Psoas muscle (tissue), 8 donors: ENCODE results near the gene IGSF11. TPM values are rescaled to one million over a fixed set of nuclear protein-coding genes. Genes with fewer than 3 reads are reported as not detected.

Experiments used
- ATAC-seq, 4 donors: fragments of 200-7000 bp; cut with Tn5 transposase; one replicate each; pipeline ENCODE4 v1.9.1; 2020; ENCODE audit warnings: moderate library complexity in 3 of 4, mild to moderate bottlenecking in 2 of 4
- DNase-seq, 2 donors: peaks; one replicate each; pipeline ENCODE4 v3.0.0-alpha.2; 2020
- H3K27ac ChIP-seq: fragments of 200-600 bp; one replicate; pipeline ENCODE4 v1.8.0; 2022
- H3K27me3 ChIP-seq, 3 donors: fragments of 200-600 bp in 1 of 3; one replicate each; pipeline versions ENCODE4 v1.6.1 to v1.8.0; 2013 to 2022; ENCODE audit warnings: low read length in 2 of 3, mild to moderate bottlenecking in 2 of 3, moderate library complexity in 1 of 3; ENCODE audit not compliant: insufficient read depth in 3 of 3
- H3K36me3 ChIP-seq, 2 donors: fragments of 200-600 bp in 1 of 2; one replicate each; pipeline versions ENCODE4 v1.6.1 to v1.8.0; 2013 to 2022; ENCODE audit warnings: low read depth in 1 of 2, mild to moderate bottlenecking in 1 of 2, moderate library complexity in 1 of 2; ENCODE audit not compliant: insufficient read depth in 1 of 2
- H3K4me1 ChIP-seq: fragments of 200-600 bp; one replicate; pipeline ENCODE4 v1.8.0; 2022
- H3K4me3 ChIP-seq: fragments of 200-600 bp; one replicate; pipeline ENCODE4 v1.8.0; 2022; ENCODE audit warnings: mild to moderate bottlenecking
- H3K9me3 ChIP-seq: fragments of 200-600 bp; one replicate; pipeline ENCODE4 v1.8.0; 2022
- CTCF ChIP-seq: fragments of 200-600 bp; IDR thresholded peaks from one replicate; pipeline ENCODE4 v1.8.0; 2022; ENCODE audit warnings: antibody characterized with exemption
- WGBS, 3 donors: extraction: QIAGEN DNeasy Blood & Tissue Kit; methylation state at CpG; one replicate each; pipeline versions ENCODE4 v1.1.6 to v1.1.7; 2013; 5-methylcytosine and 5-hydroxymethylcytosine counted together
- intact Hi-C, 2 donors: fragments of 100-400 bp; cut with DNase I; formaldehyde crosslinking; loops; one replicate each; pipeline versions ENCODE4 v1.11.0 to v1.14.2; 2022
- polyA plus RNA-seq, 3 donors: library from polyadenylated mRNA; stranded (reverse); fragments of 200-250 nt; gene quantifications; one replicate each; pipeline ENCODE4 v1.2.3, GENCODE V29; 2013
- total RNA-seq, 4 donors: library from RNA; stranded (reverse); fragmentation: NEBNext Ultra II Directional in 2 of 4; extraction: Animal tissue kit (Norgen Biotek cat#: 25700) in 2 of 4; gene quantifications; one replicate each; pipeline versions ENCODE4 v1.2.1 to v1.2.4, GENCODE V29; 2021 to 2023
- donor health status: healthy with polysubstance abuse.
- donor health status: DM: no; HTN: no; CAD: no; lungs with moderate emphysema.
- donor health status: Bipolar disorder and iron deficiency.
- donor health status: healthy.
- donor health status: DM: yes; HTN: yes; CAD: no.
- donor health status: DM: no; HTN: no; CAD: no.
- donor health status: DM: no; HTN: no; CAD: no.
- donor health status: DM: yes; HTN: yes; CAD: no.

IGSF11 gene
- total and polyA plus RNA-seq, 7 donors, result 0.23 to 8.5 (median 4.3) TPM

GRCh38 chr3:118997190-118997589, 37.5 kb downstream of the IGSF11 start:
- Histone ChIP-seq H3K27me3 (no peaks in the 10 kb centered on the region), H3K27ac (no peak overlapping the region), H3K4me3 (no peak overlapping the region), H3K9me3 (no peaks in the 10 kb centered on the region), H3K36me3 (no peaks in the 10 kb centered on the region), H3K4me1 (peaks cover 15% of the 10 kb centered on the region)
- no peak for DNase-seq
- ATAC-seq, result no peak
- TF ChIP-seq CTCF, result no peak
- 38 to 53% (median 46%) methylated on average over 2 of the region's 2 CpGs for WGBS, 3 donors
- intact Hi-C loops, result no loop called here

- intact Hi-C loops, result no loop called here
- Histone ChIP-seq H3K4me3 (no peak overlapping the region), H3K27me3 (no peaks in the 10 kb centered on the region), H3K4me1 (peaks cover 18% of the 10 kb centered on the region), H3K27ac (no peak overlapping the region), H3K9me3 (no peaks in the 10 kb centered on the region), H3K36me3 (no peaks in the 10 kb centered on the region)
- 27 to 61% (median 37%) methylated on average over 3 of the region's 3 CpGs for WGBS, 3 donors
- DNase-seq, result no peak
- no peak for ATAC-seq
- TF ChIP-seq CTCF, result no peak
Observed at GRCh38 chr3:118991775-118992174, 42.9 kb downstream of the IGSF11 start.

GRCh38 chr3:118990823-118991560, 43.7 kb downstream of the IGSF11 start:
- H3K27ac ChIP-seq, result no peak overlapping the region
- 47 to 59% (median 55%) methylated on average over 3 of the region's 3 CpGs for WGBS, 3 donors

GRCh38 chr3:118988198-118989130, 46.2 kb downstream of the IGSF11 start:
- WGBS, 3 donors, result 41 to 52% (median 47%) methylated on average over 6 of the region's 6 CpGs
- H3K9me3 ChIP-seq, result no peaks in the 10 kb centered on the region
- H3K4me1 ChIP-seq, result peaks cover 32% of the 10 kb centered on the region
- intact Hi-C loops, result no loop called here
- DNase-seq, result no peak
- H3K36me3 ChIP-seq, result no peaks in the 10 kb centered on the region
- TF ChIP-seq CTCF, result no peak
- peak; percentile 71 to 83 (median 77) for ATAC-seq
- no peak overlapping the region for H3K4me3 ChIP-seq
- peak overlapping the region; percentile 34 for H3K27ac ChIP-seq
- no peaks in the 10 kb centered on the region for H3K27me3 ChIP-seq

More at GRCh38 chr3:118990823-118991560, 43.7 kb downstream of the IGSF11 start:
- Histone ChIP-seq H3K36me3 (no peaks in the 10 kb centered on the region), H3K9me3 (no peaks in the 10 kb centered on the region), H3K4me3 (no peak overlapping the region), H3K27me3 (no peaks in the 10 kb centered on the region), H3K4me1 (peaks cover 25% of the 10 kb centered on the region)
- ATAC-seq (no peak), DNase-seq (no peak)
- intact Hi-C loops, result no loop called here
- no peak for TF ChIP-seq CTCF
